Activated naive CD4-positive, alpha-beta T cell treated with anti-CD3 and anti-CD28 coated beads, Interleukin-2, amount 10 ng/mL, durations not matched to agents 7 days and 5 days (primary cell): ENCODE measurements around the gene PSMD9.

Experiments used
- CTCF ChIA-PET: fragments of 350-600 bp; sonication (Branson Sonifier 250); formaldehyde crosslinking; loops from one replicate; lab custom pipeline; 2021; ENCODE audit warnings: antibody characterized with exemption; lab: Charles Lee
- DNase-seq: peaks from one replicate; pipeline ENCODE4 v3.0.0-alpha.2; 2020
- H3K27ac Mint-ChIP-seq: one replicate; pipeline ENCODE4 v1.8.0; 2021; ENCODE audit warnings: mild to moderate bottlenecking, moderate library complexity, mixed read lengths
- H3K27me3 Mint-ChIP-seq: one replicate; pipeline ENCODE4 v1.8.0; 2021; ENCODE audit warnings: mild to moderate bottlenecking, mixed read lengths
- H3K36me3 Mint-ChIP-seq: one replicate; pipeline ENCODE4 v1.8.0; 2021; ENCODE audit warnings: mixed read lengths
- H3K4me1 Mint-ChIP-seq: one replicate; pipeline ENCODE4 v1.8.0; 2021; ENCODE audit warnings: mixed read lengths
- H3K4me3 Mint-ChIP-seq: one replicate; pipeline ENCODE4 v1.8.0; 2021; ENCODE audit warnings: mild to moderate bottlenecking, moderate library complexity, mixed read lengths
- H3K9me3 Mint-ChIP-seq: one replicate; pipeline ENCODE4 v1.8.0; 2021; ENCODE audit warnings: mixed read lengths

PSMD9 gene

GRCh38 chr12:121942145-121942718, 53.6 kb downstream of the PSMD9 start:
- CTCF ChIA-PET: no interaction called here
- DNase-seq: no peak

GRCh38 chr12:121943926-121944325, 55.3 kb downstream of the PSMD9 start:
- Mint-ChIP-seq H3K9me3 (no peaks in the 10 kb centered on the region), H3K27me3 (peaks cover 11% of the 10 kb centered on the region), H3K36me3 (no peaks in the 10 kb centered on the region), H3K4me3 (no peak overlapping the region), H3K27ac (no peak overlapping the region), H3K4me1 (peaks cover 4% of the 10 kb centered on the region)
- no peak for DNase-seq
- CTCF ChIA-PET: no interaction called here

More at GRCh38 chr12:121942145-121942718, 53.6 kb downstream of the PSMD9 start:
- Mint-ChIP-seq H3K27ac (no peak overlapping the region), H3K4me1 (peaks cover 11% of the 10 kb centered on the region), H3K36me3 (no peaks in the 10 kb centered on the region), H3K4me3 (no peak overlapping the region), H3K9me3 (no peaks in the 10 kb centered on the region), H3K27me3 (peaks cover 9% of the 10 kb centered on the region)

- CTCF ChIA-PET: no interaction called here
- Mint-ChIP-seq H3K36me3 (no peaks in the 10 kb centered on the region), H3K9me3 (no peaks in the 10 kb centered on the region), H3K4me3 (no peak overlapping the region), H3K4me1 (no peaks in the 10 kb centered on the region), H3K27me3 (peaks cover 4% of the 10 kb centered on the region), H3K27ac (no peak overlapping the region)
- DNase-seq: no peak
Measured at GRCh38 chr12:121946313-121947025, 57.9 kb downstream of the PSMD9 start.

GRCh38 chr12:121947981-121948380, 59.4 kb downstream of the PSMD9 start:
- Mint-ChIP-seq H3K27ac (no peak overlapping the region), H3K9me3 (no peaks in the 10 kb centered on the region), H3K4me3 (no peak overlapping the region), H3K4me1 (no peaks in the 10 kb centered on the region), H3K36me3 (no peaks in the 10 kb centered on the region), H3K27me3 (peaks cover 4% of the 10 kb centered on the region)
- DNase-seq: no peak
- CTCF ChIA-PET: no interaction called here

GRCh38 chr12:121949648-121950397, 61.2 kb downstream of the PSMD9 start:
- CTCF ChIA-PET: no interaction called here
- Mint-ChIP-seq H3K4me1 (no peaks in the 10 kb centered on the region), H3K4me3 (no peak overlapping the region), H3K9me3 (no peaks in the 10 kb centered on the region), H3K36me3 (no peaks in the 10 kb centered on the region), H3K27me3 (peaks cover 4% of the 10 kb centered on the region), H3K27ac (no peak overlapping the region)
- no peak for DNase-seq

GRCh38 chr12:121953117-121953692, 64.6 kb downstream of the PSMD9 start:
- peaks cover 6% of the 10 kb centered on the region for H3K27me3 Mint-ChIP-seq
- H3K9me3 Mint-ChIP-seq: no peaks in the 10 kb centered on the region
- H3K36me3 Mint-ChIP-seq: no peaks in the 10 kb centered on the region
- CTCF ChIA-PET: no interaction called here
- no peak overlapping the region for H3K27ac Mint-ChIP-seq
- H3K4me3 Mint-ChIP-seq: no peak overlapping the region
- no peaks in the 10 kb centered on the region for H3K4me1 Mint-ChIP-seq
- DNase-seq: no peak

- CTCF ChIA-PET: interaction anchor here (1.0 kb wide), 1 partner anchor 30 kb away, joined by 3 read pairs; no protein-coding TSS in a partner anchor
- H3K4me3 Mint-ChIP-seq: no peak overlapping the region
- H3K27ac Mint-ChIP-seq: no peak overlapping the region
- no peak for DNase-seq
- no peaks in the 10 kb centered on the region for H3K36me3 Mint-ChIP-seq
- H3K4me1 Mint-ChIP-seq: no peaks in the 10 kb centered on the region
- H3K27me3 Mint-ChIP-seq: peaks cover 6% of the 10 kb centered on the region
- H3K9me3 Mint-ChIP-seq: no peaks in the 10 kb centered on the region
Measured at GRCh38 chr12:121953695-121954094, 65.1 kb downstream of the PSMD9 start.

GRCh38 chr12:121955258-121956237, 67.0 kb downstream of the PSMD9 start:
- no peak overlapping the region for H3K4me3 Mint-ChIP-seq
- CTCF ChIA-PET: interaction anchor here (0.7 to 1.1 kb wide), 2 partner anchors 37 to 201 kb away, joined by 3 read pairs; no protein-coding TSS in a partner anchor
- H3K27ac Mint-ChIP-seq: no peak overlapping the region
- H3K36me3 Mint-ChIP-seq: no peaks in the 10 kb centered on the region
- no peaks in the 10 kb centered on the region for H3K4me1 Mint-ChIP-seq
- no peak for DNase-seq
- peaks cover 6% of the 10 kb centered on the region for H3K27me3 Mint-ChIP-seq
- no peaks in the 10 kb centered on the region for H3K9me3 Mint-ChIP-seq

GRCh38 chr12:121957861-121958515, 69.4 kb downstream of the PSMD9 start:
- peaks cover 6% of the 10 kb centered on the region for H3K27me3 Mint-ChIP-seq
- H3K36me3 Mint-ChIP-seq: no peaks in the 10 kb centered on the region
- no peaks in the 10 kb centered on the region for H3K4me1 Mint-ChIP-seq
- no peak overlapping the region for H3K4me3 Mint-ChIP-seq
- CTCF ChIA-PET: no interaction called here
- no peaks in the 10 kb centered on the region for H3K9me3 Mint-ChIP-seq
- no peak for DNase-seq
- H3K27ac Mint-ChIP-seq: no peak overlapping the region

- H3K27ac Mint-ChIP-seq: no peak overlapping the region
- no peaks in the 10 kb centered on the region for H3K4me1 Mint-ChIP-seq
- CTCF ChIA-PET: interaction anchor here (0.6 kb wide), 1 partner anchor 173 kb away, joined by 4 read pairs; no protein-coding TSS in a partner anchor
Measured at GRCh38 chr12:121958541-121959240, 70.1 kb downstream of the PSMD9 start.

GRCh38 chr12:121960541-121960940, 72.0 kb downstream of the PSMD9 start:
- Mint-ChIP-seq H3K36me3 (no peaks in the 10 kb centered on the region), H3K4me3 (no peak overlapping the region), H3K27ac (no peak overlapping the region), H3K4me1 (no peaks in the 10 kb centered on the region), H3K27me3 (peaks cover 5% of the 10 kb centered on the region), H3K9me3 (no peaks in the 10 kb centered on the region)
- CTCF ChIA-PET: no interaction called here
- no peak for DNase-seq

More at GRCh38 chr12:121958541-121959240, 70.1 kb downstream of the PSMD9 start:
- Mint-ChIP-seq H3K9me3 (no peaks in the 10 kb centered on the region), H3K36me3 (no peaks in the 10 kb centered on the region), H3K27me3 (peaks cover 8% of the 10 kb centered on the region), H3K4me3 (no peak overlapping the region)
- DNase-seq: no peak

GRCh38 chr12:121961195-121961879, 72.7 kb downstream of the PSMD9 start:
- Mint-ChIP-seq H3K4me1 (no peaks in the 10 kb centered on the region), H3K27ac (no peak overlapping the region), H3K36me3 (no peaks in the 10 kb centered on the region), H3K9me3 (no peaks in the 10 kb centered on the region), H3K4me3 (no peak overlapping the region), H3K27me3 (peaks cover 5% of the 10 kb centered on the region)
- no peak for DNase-seq
- CTCF ChIA-PET: interaction anchor here (0.7 kb wide), 1 partner anchor 9 kb away, joined by 3 read pairs; no protein-coding TSS in a partner anchor
